Nephron (organoid): ENCODE measurements around the gene TMSB4X.

Experiments
- H3K27ac Mint-ChIP-seq, 3 experiments: 2 replicates each; pipeline ENCODE4 v1.8.0; 2020; ENCODE audit warnings: mixed read lengths in 3 of 3, mild to moderate bottlenecking in 2 of 3, moderate library complexity in 1 of 3
- H3K27me3 Mint-ChIP-seq: 2 replicates; pipeline ENCODE4 v1.8.0; 2021; ENCODE audit warnings: low read depth, mild to moderate bottlenecking, moderate library complexity, mixed read lengths
- H3K36me3 Mint-ChIP-seq: 2 replicates; pipeline ENCODE4 v1.8.0; 2020; ENCODE audit warnings: low read depth, mixed read lengths
- H3K4me1 Mint-ChIP-seq: 2 replicates; pipeline ENCODE4 v1.8.0; 2020; ENCODE audit warnings: mixed read lengths
- H3K4me3 Mint-ChIP-seq, 3 experiments: 2 replicates each; pipeline ENCODE4 v1.8.0; 2020; ENCODE audit warnings: mild to moderate bottlenecking in 3 of 3, mixed read lengths in 3 of 3, moderate library complexity in 2 of 3
- H3K9me3 Mint-ChIP-seq: 2 replicates; pipeline ENCODE4 v1.8.0; 2020; ENCODE audit warnings: mixed read lengths
- TF ChIP-seq, protein P1 (sequence below), 3 experiments: fragments of 200-600 bp; sonication (generic); IDR thresholded peaks; one replicate each; pipeline ENCODE4 v1.5.0; 2021; ENCODE audit warnings: antibody characterized with exemption in 3 of 3; ENCODE audit not compliant: unreplicated experiment in 3 of 3

TMSB4X gene

GRCh38 chrX:12991575-12991974 is 16.7 kb downstream of the TMSB4X start:
- TF ChIP-seq, protein P1, sequence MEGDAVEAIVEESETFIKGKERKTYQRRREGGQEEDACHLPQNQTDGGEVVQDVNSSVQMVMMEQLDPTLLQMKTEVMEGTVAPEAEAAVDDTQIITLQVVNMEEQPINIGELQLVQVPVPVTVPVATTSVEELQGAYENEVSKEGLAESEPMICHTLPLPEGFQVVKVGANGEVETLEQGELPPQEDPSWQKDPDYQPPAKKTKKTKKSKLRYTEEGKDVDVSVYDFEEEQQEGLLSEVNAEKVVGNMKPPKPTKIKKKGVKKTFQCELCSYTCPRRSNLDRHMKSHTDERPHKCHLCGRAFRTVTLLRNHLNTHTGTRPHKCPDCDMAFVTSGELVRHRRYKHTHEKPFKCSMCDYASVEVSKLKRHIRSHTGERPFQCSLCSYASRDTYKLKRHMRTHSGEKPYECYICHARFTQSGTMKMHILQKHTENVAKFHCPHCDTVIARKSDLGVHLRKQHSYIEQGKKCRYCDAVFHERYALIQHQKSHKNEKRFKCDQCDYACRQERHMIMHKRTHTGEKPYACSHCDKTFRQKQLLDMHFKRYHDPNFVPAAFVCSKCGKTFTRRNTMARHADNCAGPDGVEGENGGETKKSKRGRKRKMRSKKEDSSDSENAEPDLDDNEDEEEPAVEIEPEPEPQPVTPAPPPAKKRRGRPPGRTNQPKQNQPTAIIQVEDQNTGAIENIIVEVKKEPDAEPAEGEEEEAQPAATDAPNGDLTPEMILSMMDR (IDR thresholded peaks at IDR 0.05; ENCODE audit: unreplicated experiment in 3 of 3) = no peak
- peaks cover 13% of the 10 kb centered on the region for H3K9me3 Mint-ChIP-seq
- no peaks in the 10 kb centered on the region for H3K27me3 Mint-ChIP-seq
- H3K4me3 Mint-ChIP-seq = no peak overlapping the region
- peak overlapping the region; percentile 4 to 25 (median 25) for H3K27ac Mint-ChIP-seq
- H3K4me1 Mint-ChIP-seq = peaks cover 24% of the 10 kb centered on the region
- H3K36me3 Mint-ChIP-seq = no peaks in the 10 kb centered on the region

- no peaks in the 10 kb centered on the region for H3K27me3 Mint-ChIP-seq
Observed at GRCh38 chrX:12992544-12993118, 17.7 kb downstream of the TMSB4X start.

DNA sequence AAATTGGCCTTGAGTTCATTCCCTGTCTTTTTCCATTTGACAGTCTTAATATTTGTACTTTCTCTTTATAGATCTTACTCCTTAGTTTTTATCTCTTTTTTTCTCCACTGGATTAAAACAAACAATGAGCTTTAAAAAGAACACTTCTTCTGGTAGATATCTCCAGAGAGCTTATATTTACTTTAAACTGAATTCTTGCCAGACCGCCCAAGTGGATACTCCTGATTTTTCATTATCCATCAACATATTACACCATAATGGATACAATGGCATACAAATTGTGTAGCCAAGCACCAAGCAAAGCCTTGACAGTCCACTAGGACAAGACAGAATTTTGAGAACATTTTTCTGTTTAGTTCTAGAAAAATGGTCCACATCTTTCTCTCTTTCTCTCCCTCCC is 18.9 kb downstream of the TMSB4X start:
- peak overlapping the region in 2 of 3 experiments; percentile 67 to 87 for H3K27ac Mint-ChIP-seq
- TF ChIP-seq, protein P1 (IDR thresholded peaks at IDR 0.05; ENCODE audit: unreplicated experiment in 3 of 3) = no peak
- H3K4me3 Mint-ChIP-seq = no peak overlapping the region
- no peaks in the 10 kb centered on the region for H3K27me3 Mint-ChIP-seq
- H3K4me1 Mint-ChIP-seq = peaks cover 35% of the 10 kb centered on the region
- peaks cover 7% of the 10 kb centered on the region for H3K9me3 Mint-ChIP-seq
- no peaks in the 10 kb centered on the region for H3K36me3 Mint-ChIP-seq

More at GRCh38 chrX:12992544-12993118, 17.7 kb downstream of the TMSB4X start:
- Mint-ChIP-seq H3K4me1 (peaks cover 26% of the 10 kb centered on the region), H3K4me3 (no peak overlapping the region), H3K9me3 (peaks cover 7% of the 10 kb centered on the region), H3K36me3 (no peaks in the 10 kb centered on the region), H3K27ac (peak overlapping the region; percentile 63 to 87 (median 84))
- TF ChIP-seq, protein P1 (IDR thresholded peaks at IDR 0.05; ENCODE audit: unreplicated experiment in 3 of 3) = no peak

GRCh38 chrX:12994321-12994720 is 19.4 kb downstream of the TMSB4X start:
- TF ChIP-seq, protein P1 (IDR thresholded peaks at IDR 0.05; ENCODE audit: unreplicated experiment in 3 of 3) = no peak
- no peak overlapping the region for H3K4me3 Mint-ChIP-seq
- H3K9me3 Mint-ChIP-seq = peaks cover 7% of the 10 kb centered on the region
- no peaks in the 10 kb centered on the region for H3K36me3 Mint-ChIP-seq
- H3K27ac Mint-ChIP-seq = peak overlapping the region in 1 of 3 experiments; percentile 87
- H3K4me1 Mint-ChIP-seq = peaks cover 32% of the 10 kb centered on the region
- no peaks in the 10 kb centered on the region for H3K27me3 Mint-ChIP-seq

DNA sequence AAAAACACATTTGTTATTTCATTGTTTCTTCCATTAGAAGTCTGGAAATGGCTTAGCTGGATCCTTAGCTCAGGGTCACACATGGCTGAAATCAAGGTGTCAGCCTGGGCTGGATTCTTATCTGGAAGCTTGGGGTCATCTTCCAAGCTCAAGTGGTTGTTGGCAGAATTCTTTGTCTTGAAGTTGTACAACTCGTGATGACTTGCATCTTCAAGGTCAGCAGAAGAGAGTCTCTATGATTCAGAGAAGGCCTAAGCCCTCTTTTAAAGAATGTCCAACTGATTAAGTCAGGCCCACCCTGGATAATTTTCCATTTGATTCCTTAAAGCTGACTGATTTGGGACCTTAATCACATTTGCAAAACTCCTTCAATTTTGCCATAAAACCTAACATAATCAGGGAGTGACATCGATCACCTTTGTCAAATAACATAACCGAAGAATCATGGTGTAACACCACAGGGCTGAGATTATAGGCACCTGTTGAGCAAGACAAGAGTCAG is 22.1 kb downstream of the TMSB4X start:
- TF ChIP-seq, protein P1 (IDR thresholded peaks at IDR 0.05; ENCODE audit: unreplicated experiment in 3 of 3) = no peak

More for the DNA sequence above, 22.1 kb downstream of the TMSB4X start:
- H3K4me3 Mint-ChIP-seq = no peak overlapping the region
- no peaks in the 10 kb centered on the region for H3K36me3 Mint-ChIP-seq
- no peaks in the 10 kb centered on the region for H3K27me3 Mint-ChIP-seq
- H3K9me3 Mint-ChIP-seq = peaks cover 5% of the 10 kb centered on the region
- H3K4me1 Mint-ChIP-seq = peaks cover 51% of the 10 kb centered on the region
- H3K27ac Mint-ChIP-seq = peak overlapping the region in 1 of 3 experiments; percentile 81
